ENCODE data around the gene TPH1. TPM values are rescaled to one million over a fixed set of nuclear protein-coding genes. Genes with fewer than 3 reads are reported as not detected.
A peak's percentile ranks its signal among the peaks of the same experiment; 100 is the strongest.

The TPH1 gene
- total RNA-seq, 2 donors from 2014 or later = 0.05 to 0.43 TPM

DNA sequence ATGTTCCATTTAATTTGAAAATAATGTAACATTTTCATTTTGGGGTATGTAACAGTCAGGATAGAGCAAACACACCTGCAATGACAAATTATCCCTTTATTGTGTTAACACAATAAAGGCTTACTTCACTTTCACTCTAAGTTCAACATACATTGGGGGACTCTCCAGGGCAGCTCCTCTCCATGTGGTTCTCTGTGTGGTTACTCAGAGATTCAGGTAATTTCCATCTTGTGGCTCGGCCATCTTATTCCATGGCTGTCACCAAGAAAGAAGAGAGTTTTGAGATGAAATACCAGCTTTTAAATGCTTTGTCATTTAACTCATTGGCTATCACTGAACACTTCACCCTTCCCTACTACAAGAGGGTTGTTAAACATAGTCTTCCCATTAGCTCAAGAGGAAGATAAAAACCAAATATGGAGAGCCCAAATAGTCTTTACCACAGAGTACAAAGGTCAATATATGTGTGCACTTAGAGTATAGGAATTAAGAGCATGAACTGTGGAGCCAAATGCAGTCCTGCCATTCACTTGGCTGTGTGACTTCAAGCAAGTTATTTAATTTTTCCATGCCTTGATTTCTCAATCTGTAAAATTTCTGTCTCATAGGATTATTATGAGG, 10.6 kb upstream of the TPH1 start:
- no peak for ATAC-seq
- Mint-ChIP-seq H3K27ac (no peak overlapping the region), H3K9me3 (no peaks in the 10 kb centered on the region), H3K36me3 (no peaks in the 10 kb centered on the region)
- DNase-seq (ENCODE audit: low spot score in 2 of 2) = no peak

DNA sequence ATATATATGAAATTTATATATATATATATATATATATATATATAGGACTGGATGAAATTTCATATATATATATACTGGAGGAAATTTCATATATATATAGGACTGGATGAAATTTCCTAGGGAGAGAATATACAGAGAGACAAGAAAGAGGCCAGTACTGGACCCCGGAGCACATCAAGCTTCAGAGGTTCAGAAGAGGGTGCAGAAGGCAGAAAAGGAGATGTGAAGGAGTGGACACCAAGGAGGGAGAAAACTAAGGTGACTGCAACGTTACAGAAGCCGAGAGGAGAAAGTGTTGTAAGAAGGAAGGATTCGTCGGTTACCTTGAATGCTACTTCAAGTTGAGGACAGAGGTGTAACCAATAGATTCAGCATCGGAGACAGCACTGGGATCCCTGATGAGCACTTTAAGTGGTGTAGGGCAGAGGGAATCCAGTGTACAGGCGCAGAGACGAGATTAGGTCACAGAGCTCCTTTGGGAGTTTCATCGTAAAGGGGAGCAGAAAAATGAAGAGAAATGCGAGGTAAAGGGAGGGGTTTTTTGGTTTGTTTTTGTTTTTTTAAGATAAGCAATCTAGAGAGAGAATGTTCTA, 8.5 kb upstream of the TPH1 start:
- no peak overlapping the region for H3K27ac Mint-ChIP-seq
- ATAC-seq = peak in 1 of 2 donors; percentile 72
- H3K9me3 Mint-ChIP-seq = no peaks in the 10 kb centered on the region
- DNase-seq (ENCODE audit: low spot score in 2 of 2) = no peak
- no peaks in the 10 kb centered on the region for H3K36me3 Mint-ChIP-seq

GRCh38 chr11:18050848-18051247, 4.8 kb upstream of the TPH1 start:
- DNase-seq (ENCODE audit: low spot score in 2 of 2) (no peak), ATAC-seq (no peak)
- Mint-ChIP-seq H3K36me3 (peaks cover 0 to 13% of the 10 kb centered on the region in 2 donors), H3K9me3 (no peaks in the 10 kb centered on the region), H3K27ac (no peak overlapping the region)

DNA sequence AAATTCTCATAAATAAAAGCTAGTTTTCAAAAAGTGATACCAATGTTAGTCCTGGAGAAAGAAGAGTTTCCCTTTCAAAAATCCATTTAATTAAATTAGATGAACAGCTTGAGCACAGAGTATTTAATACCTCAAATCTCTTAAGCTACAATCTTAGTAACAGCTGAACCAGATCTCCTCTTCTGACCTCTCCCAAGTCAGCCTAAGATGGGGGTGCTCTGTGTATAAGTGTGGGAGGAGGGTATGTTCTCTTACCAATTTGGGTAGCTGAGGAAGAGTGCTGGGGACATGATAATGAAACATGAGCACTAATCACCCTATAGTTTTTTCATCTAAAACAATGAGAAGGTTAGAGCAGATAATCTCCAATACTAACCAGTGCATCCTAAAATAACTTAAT, 9.6 kb downstream of the TPH1 start:
- no peak overlapping the region for H3K27ac Mint-ChIP-seq
- no peak for DNase-seq (ENCODE audit: low spot score in 2 of 2)

GRCh38 chr11:18027475-18027874, 18.6 kb downstream of the TPH1 start:
- no peak overlapping the region for H3K27ac Mint-ChIP-seq
- no peaks in the 10 kb centered on the region for H3K36me3 Mint-ChIP-seq
- H3K9me3 Mint-ChIP-seq = no peaks in the 10 kb centered on the region
- no peak for ATAC-seq
- no peak for DNase-seq (ENCODE audit: low spot score in 2 of 2)

More for the DNA sequence above, 9.6 kb downstream of the TPH1 start:
- H3K36me3 Mint-ChIP-seq = no peaks in the 10 kb centered on the region
- no peak for ATAC-seq
- H3K9me3 Mint-ChIP-seq = no peaks in the 10 kb centered on the region

GRCh38 chr11:18022419-18022818, 23.6 kb downstream of the TPH1 start:
- Mint-ChIP-seq H3K27ac (no peak overlapping the region), H3K36me3 (no peaks in the 10 kb centered on the region), H3K9me3 (no peaks in the 10 kb centered on the region)
- no peak for DNase-seq (ENCODE audit: low spot score in 2 of 2)
- ATAC-seq = no peak

GRCh38 chr11:18019650-18020049, 26.4 kb downstream of the TPH1 start:
- DNase-seq (ENCODE audit: low spot score in 2 of 2) (no peak), ATAC-seq (no peak)
- no peaks in the 10 kb centered on the region for H3K9me3 Mint-ChIP-seq
- no peak overlapping the region for H3K27ac Mint-ChIP-seq
- no peaks in the 10 kb centered on the region for H3K36me3 Mint-ChIP-seq

DNA sequence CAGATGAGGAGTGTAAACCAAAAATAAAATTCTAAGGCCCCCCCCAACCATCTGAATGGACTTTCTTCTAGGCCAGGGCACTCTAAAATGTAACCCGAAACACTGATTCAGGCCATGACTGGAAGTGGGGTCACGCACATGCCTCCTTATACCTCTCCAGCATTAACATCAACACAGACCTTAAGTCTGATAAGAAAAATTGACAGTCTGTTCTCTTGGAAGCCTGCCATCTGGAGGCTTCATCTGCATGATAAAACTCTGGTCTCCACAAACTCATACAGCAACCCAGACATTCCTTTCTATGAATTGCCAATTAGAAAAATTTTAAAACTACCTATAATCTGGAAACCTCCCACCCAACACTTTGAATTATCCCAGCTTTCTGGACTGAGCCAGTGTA, 29.3 kb downstream of the TPH1 start:
- no peaks in the 10 kb centered on the region for H3K9me3 Mint-ChIP-seq
- H3K27ac Mint-ChIP-seq = no peak overlapping the region
- no peak for ATAC-seq
- DNase-seq (ENCODE audit: low spot score in 2 of 2) = no peak
- H3K36me3 Mint-ChIP-seq = peaks cover 7 to 11% of the 10 kb centered on the region in 2 donors

- ATAC-seq = no peak
- Mint-ChIP-seq H3K36me3 (peaks cover 9 to 11% of the 10 kb centered on the region in 2 donors), H3K27ac (peak overlapping the region; percentile 85 to 99), H3K9me3 (no peaks in the 10 kb centered on the region)
- no peak for DNase-seq (ENCODE audit: low spot score in 2 of 2)
Measured at GRCh38 chr11:18014876-18015275, 31.2 kb downstream of the TPH1 start.

GRCh38 chr11:18013790-18014507, 32.1 kb downstream of the TPH1 start:
- Mint-ChIP-seq H3K27ac (peak overlapping the region; percentile 92 to 99), H3K36me3 (peaks cover 9 to 11% of the 10 kb centered on the region in 2 donors), H3K9me3 (no peaks in the 10 kb centered on the region)
- peak in 1 of 2 donors; percentile 6 for DNase-seq (ENCODE audit: low spot score in 2 of 2)
- no peak for ATAC-seq

- DNase-seq (ENCODE audit: low spot score in 2 of 2) (peak; percentile 94 to 95), ATAC-seq (peak; percentile 95 to 96)
- Mint-ChIP-seq H3K27ac (peak within 1 kb of the TSS; percentile 92 to 99), H3K9me3 (no peaks in the 10 kb centered on the region), H3K36me3 (peaks cover 9 to 11% of the 10 kb centered on the region in 2 donors)
Measured at GRCh38 chr11:18012906-18013781, 32.9 kb downstream of the TPH1 start, which contains the start of gene SERGEF. Gene SERGEF (minus strand): TSS chr11:18013047. CDS start chr11:18013010, 37 bp downstream.

DNA sequence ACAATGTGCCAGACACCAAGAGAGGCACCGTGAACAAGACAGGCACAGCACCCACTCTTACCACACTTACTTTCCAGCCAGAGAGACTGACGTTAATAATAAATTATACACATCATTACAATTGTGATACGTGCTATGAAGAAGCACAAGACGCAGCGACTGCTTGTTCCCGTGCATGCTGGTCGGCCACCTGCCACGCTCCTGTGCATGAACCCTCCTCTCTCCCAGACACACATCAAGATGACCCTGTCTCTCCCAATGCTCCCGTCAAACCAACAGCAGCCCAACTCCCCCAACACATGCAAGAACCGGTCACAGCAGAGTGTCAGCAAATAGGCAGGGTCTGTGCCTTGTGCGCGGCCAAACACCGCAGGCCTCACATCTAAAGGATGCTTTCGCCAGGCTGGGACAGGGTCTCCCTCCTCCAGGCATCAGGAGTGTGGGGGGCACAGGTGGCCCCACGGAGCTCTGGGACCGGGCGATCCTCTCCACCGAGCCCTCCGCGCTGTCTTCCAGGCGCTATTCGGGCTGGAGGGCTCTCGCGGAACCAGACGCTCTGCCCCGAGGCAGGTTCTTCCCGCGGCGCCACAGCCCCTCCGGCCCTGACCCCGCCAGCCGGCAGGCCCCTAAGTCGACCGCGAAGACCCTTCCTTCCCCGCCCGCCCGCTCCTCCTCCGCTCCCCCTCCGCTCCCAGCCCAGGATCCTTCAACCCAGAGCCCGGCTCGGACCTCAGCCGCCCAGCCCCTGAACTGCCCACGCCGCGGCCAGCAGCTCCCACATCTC, 33.8 kb downstream of the TPH1 start:
- ATAC-seq = peak in 1 of 2 donors; percentile 1
- peak in 1 of 2 donors; percentile 16 for DNase-seq (ENCODE audit: low spot score in 2 of 2)
- H3K27ac Mint-ChIP-seq = peak overlapping the region; percentile 88 to 99
- H3K36me3 Mint-ChIP-seq = peaks cover 9 to 11% of the 10 kb centered on the region in 2 donors
- H3K9me3 Mint-ChIP-seq = no peaks in the 10 kb centered on the region

GRCh38 chr11:18011633-18012032, 34.4 kb downstream of the TPH1 start:
- DNase-seq (ENCODE audit: low spot score in 2 of 2) (no peak), ATAC-seq (no peak)
- Mint-ChIP-seq H3K9me3 (no peaks in the 10 kb centered on the region), H3K36me3 (peaks cover 9 to 13% of the 10 kb centered on the region in 2 donors), H3K27ac (peak overlapping the region in 1 of 2 donors; percentile 99)

- Mint-ChIP-seq H3K9me3 (no peaks in the 10 kb centered on the region), H3K36me3 (peaks cover 9 to 16% of the 10 kb centered on the region in 2 donors), H3K27ac (peak overlapping the region in 1 of 2 donors; percentile 99)
- ATAC-seq (no peak), DNase-seq (ENCODE audit: low spot score in 2 of 2) (no peak)
Measured at GRCh38 chr11:18010977-18011586, 35.0 kb downstream of the TPH1 start.

GRCh38 chr11:18010121-18010670, 35.9 kb downstream of the TPH1 start:
- Mint-ChIP-seq H3K36me3 (peaks cover 9 to 16% of the 10 kb centered on the region in 2 donors), H3K27ac (no peak overlapping the region), H3K9me3 (no peaks in the 10 kb centered on the region)
- ATAC-seq = no peak
- DNase-seq (ENCODE audit: low spot score in 2 of 2) = no peak
